OCI-M2 (cell line): ENCODE measurements around the gene FNDC1.

Source experiments
- DNase-seq: peaks from one replicate; lab custom pipeline; 2025; ENCODE audit not compliant: unreplicated experiment; lab: John Stamatoyannopoulos, UW

Gene FNDC1

GRCh38 chr6:159305159-159305558 lies 136.0 kb downstream of the FNDC1 start:
- no peak for DNase-seq

GRCh38 chr6:159305804-159306537 lies 136.8 kb downstream of the FNDC1 start:
- DNase-seq, result no peak

GRCh38 chr6:159307246-159307790 lies 138.1 kb downstream of the FNDC1 start:
- no peak for DNase-seq

GRCh38 chr6:159308198-159308597 lies 139.0 kb downstream of the FNDC1 start:
- no peak for DNase-seq

- DNase-seq, result no peak
Observed at GRCh38 chr6:159309723-159310122, 140.5 kb downstream of the FNDC1 start.

- DNase-seq, result no peak
Observed at GRCh38 chr6:159311618-159312017, 142.4 kb downstream of the FNDC1 start.

- DNase-seq, result no peak
Observed at GRCh38 chr6:159312206-159312605, 143.0 kb downstream of the FNDC1 start.

- DNase-seq, result no peak
Observed at GRCh38 chr6:159313018-159313417, 143.8 kb downstream of the FNDC1 start.

GRCh38 chr6:159315562-159315961 lies 146.4 kb downstream of the FNDC1 start:
- DNase-seq, result no peak

GRCh38 chr6:159317430-159317829 lies 148.2 kb downstream of the FNDC1 start:
- no peak for DNase-seq

- no peak for DNase-seq
Observed at GRCh38 chr6:159321267-159321666, 152.1 kb downstream of the FNDC1 start.
